H9 (cell line): ENCODE results near the gene PHOSPHO1. TPM values are rescaled to one million over a fixed set of nuclear protein-coding genes. Genes with fewer than 3 reads are reported as not detected.

Experiments
- DNase-seq: peaks from one replicate; pipeline ENCODE4 v3.0.0-alpha.2; 2017
- H2AFZ ChIP-seq: one replicate; pipeline ENCODE4 v1.6.1; 2013; ENCODE audit warnings: mild to moderate bottlenecking, low read length, control low read depth, moderate library complexity
- H2AK5ac ChIP-seq: 2 replicates; pipeline ENCODE4 v1.6.1; 2013; ENCODE audit warnings: low read length, control low read depth, mixed read lengths; ENCODE audit not compliant: insufficient read length
- H2BK120ac ChIP-seq: one replicate; pipeline ENCODE4 v1.6.1; 2013; ENCODE audit warnings: low read depth, mild to moderate bottlenecking, low read length, control low read depth, inconsistent platforms; ENCODE audit not compliant: poor library complexity, severe bottlenecking
- H2BK12ac ChIP-seq: 2 replicates; pipeline ENCODE4 v1.6.1; 2013; ENCODE audit warnings: low read length, control low read depth, mixed read lengths, low read depth; ENCODE audit not compliant: insufficient read length
- H2BK15ac ChIP-seq: 2 replicates; pipeline ENCODE4 v1.6.1; 2013; ENCODE audit warnings: low read depth, low read length, control low read depth
- H2BK20ac ChIP-seq: one replicate; pipeline ENCODE4 v1.6.1; 2013; ENCODE audit warnings: low read depth, mild to moderate bottlenecking, low read length, control low read depth, inconsistent platforms; ENCODE audit not compliant: poor library complexity, severe bottlenecking
- H2BK5ac ChIP-seq: 2 replicates; pipeline ENCODE4 v1.6.1; 2013; ENCODE audit warnings: low read length, control low read depth, mixed read lengths; ENCODE audit not compliant: insufficient read length
- H3K14ac ChIP-seq: 2 replicates; pipeline ENCODE4 v1.6.1; 2013; ENCODE audit warnings: low read length, control low read depth; ENCODE audit not compliant: insufficient read depth
- H3K18ac ChIP-seq: 2 replicates; pipeline ENCODE4 v1.6.1; 2013; ENCODE audit warnings: low read depth, mild to moderate bottlenecking, mixed read lengths, low read length, control low read depth; ENCODE audit not compliant: insufficient read length
- H3K23ac ChIP-seq: 2 replicates; pipeline ENCODE4 v1.6.1; 2013; ENCODE audit warnings: low read length, control low read depth, mixed read lengths, low read depth; ENCODE audit not compliant: insufficient read length
- H3K23me2 ChIP-seq: 2 replicates; pipeline ENCODE4 v1.6.1; 2013; ENCODE audit warnings: low read depth, mild to moderate bottlenecking, mixed read lengths, low read length, control low read depth; ENCODE audit not compliant: insufficient read length, poor library complexity, severe bottlenecking
- H3K27ac ChIP-seq: 2 replicates; pipeline ENCODE4 v1.5.1; 2013; ENCODE audit warnings: low read length, control low read depth, mixed read lengths, low read depth; ENCODE audit not compliant: insufficient read length
- H3K27me3 ChIP-seq: 2 replicates; pipeline ENCODE4 v1.6.1; 2013; ENCODE audit warnings: low read length, control low read depth, inconsistent platforms; ENCODE audit not compliant: insufficient read depth
- H3K4ac ChIP-seq: 2 replicates; pipeline ENCODE4 v1.6.1; 2013; ENCODE audit warnings: low read depth, mild to moderate bottlenecking, control low read depth, inconsistent platforms, low read length, moderate library complexity
- H3K4me1 ChIP-seq: 2 replicates; pipeline ENCODE4 v1.6.1; 2013; ENCODE audit warnings: low read length, control low read depth, inconsistent platforms; ENCODE audit not compliant: insufficient read depth
- H3K4me2 ChIP-seq: 2 replicates; pipeline ENCODE4 v1.6.1; 2013; ENCODE audit warnings: low read length, control low read depth, mixed read lengths; ENCODE audit not compliant: insufficient read length, insufficient read depth
- H3K56ac ChIP-seq: 2 replicates; pipeline ENCODE4 v1.6.1; 2013; ENCODE audit warnings: low read depth, mild to moderate bottlenecking, mixed read lengths, low read length, control low read depth; ENCODE audit not compliant: insufficient read length
- H3K79me1 ChIP-seq: 2 replicates; pipeline ENCODE4 v1.6.1; 2013; ENCODE audit warnings: low read depth, mild to moderate bottlenecking, moderate library complexity, low read length, control low read depth, inconsistent platforms; ENCODE audit not compliant: insufficient read depth, poor library complexity, severe bottlenecking
- H3K79me2 ChIP-seq: 2 replicates; pipeline ENCODE4 v1.6.1; 2013; ENCODE audit warnings: low read length, control low read depth, inconsistent platforms; ENCODE audit not compliant: insufficient read depth
- H3K9ac ChIP-seq: 2 replicates; pipeline ENCODE4 v1.6.1; 2013; ENCODE audit warnings: low read length, control low read depth, mixed read lengths; ENCODE audit not compliant: insufficient read length; ENCODE audit errors: extremely low read depth
- H3K9me3 ChIP-seq: one replicate; pipeline ENCODE4 v1.6.1; 2013; ENCODE audit warnings: low read depth, low read length, inconsistent platforms; ENCODE audit not compliant: control insufficient read depth
- H3T11ph ChIP-seq: one replicate; pipeline ENCODE4 v1.6.1; 2013; ENCODE audit warnings: mild to moderate bottlenecking, low read length, control low read depth, inconsistent platforms
- H4K20me1 ChIP-seq: one replicate; pipeline ENCODE4 v1.6.1; 2013; ENCODE audit not compliant: control insufficient read depth, insufficient read length, insufficient read depth
- H4K5ac ChIP-seq: 2 replicates; pipeline ENCODE4 v1.6.1; 2013; ENCODE audit warnings: low read depth, mild to moderate bottlenecking, mixed read lengths, low read length, control low read depth; ENCODE audit not compliant: insufficient read length
- H4K8ac ChIP-seq: replicated peaks from 2 replicates; pipeline ENCODE4 v1.6.1; 2013; ENCODE audit warnings: low read length, control low read depth, mixed read lengths, low read depth; ENCODE audit not compliant: insufficient read length
- H4K91ac ChIP-seq: 2 replicates; pipeline ENCODE4 v1.6.1; 2013; ENCODE audit warnings: low read depth, mild to moderate bottlenecking, moderate library complexity, mixed read lengths, low read length, control low read depth; ENCODE audit not compliant: insufficient read length
- H3K27ac Mint-ChIP-seq, 3 experiments: 2 replicates in 2 of 3; 3 replicates in 1 of 3; pipeline ENCODE4 v1.8.0; 2020 to 2021; ENCODE audit warnings: mixed read lengths in 3 of 3, mild to moderate bottlenecking in 1 of 3, moderate library complexity in 1 of 3
- H3K27me3 Mint-ChIP-seq: 2 replicates; pipeline ENCODE4 v1.8.0; 2021; ENCODE audit warnings: low read depth, mild to moderate bottlenecking, moderate library complexity, mixed read lengths
- H3K36me3 Mint-ChIP-seq, 3 experiments: 2 replicates in 2 of 3; 3 replicates in 1 of 3; pipeline ENCODE4 v1.8.0; 2020 to 2021; ENCODE audit warnings: low read depth in 3 of 3, mixed read lengths in 3 of 3; ENCODE audit not compliant: insufficient read depth in 1 of 3
- H3K4me1 Mint-ChIP-seq, 2 experiments: 2 replicates each; pipeline ENCODE4 v1.8.0; 2020; ENCODE audit warnings: mixed read lengths in 2 of 2
- H3K4me3 Mint-ChIP-seq, 2 experiments: 2 replicates in 1 of 2; 3 replicates in 1 of 2; pipeline ENCODE4 v1.8.0; 2020 to 2021; ENCODE audit warnings: mild to moderate bottlenecking in 2 of 2, mixed read lengths in 2 of 2, moderate library complexity in 1 of 2
- H3K9me3 Mint-ChIP-seq, 2 experiments: 2 replicates in 1 of 2; 3 replicates in 1 of 2; pipeline ENCODE4 v1.8.0; 2020; ENCODE audit warnings: mild to moderate bottlenecking in 2 of 2, mixed read lengths in 2 of 2, moderate library complexity in 1 of 2
- WGBS: extraction: QIAGEN DNeasy Blood & Tissue Kit; methylation state at CpG from one replicate; pipeline ENCODE4 v1.1.7; 2013; ENCODE audit warnings: missing lambda C conversion rate, low lambda C conversion rate, mixed read lengths; ENCODE audit not compliant: insufficient read length; ENCODE audit errors: extremely low coverage; 5-methylcytosine and 5-hydroxymethylcytosine counted together
- total RNA-seq: library from RNA; stranded (reverse); gene quantifications from 2 replicates; pipeline ENCODE4 v1.2.1, GENCODE V29; 2021
- TF ChIP-seq, protein P1 (sequence below): fragments of 200-600 bp; sonication (generic); conservative IDR thresholded peaks from 3 replicates; pipeline ENCODE4 v1.8.0; 2021; ENCODE audit warnings: antibody characterized with exemption, mild to moderate bottlenecking

PHOSPHO1 gene
- total RNA-seq, 1 experiment from 2014 or later: 0.63 TPM

DNA sequence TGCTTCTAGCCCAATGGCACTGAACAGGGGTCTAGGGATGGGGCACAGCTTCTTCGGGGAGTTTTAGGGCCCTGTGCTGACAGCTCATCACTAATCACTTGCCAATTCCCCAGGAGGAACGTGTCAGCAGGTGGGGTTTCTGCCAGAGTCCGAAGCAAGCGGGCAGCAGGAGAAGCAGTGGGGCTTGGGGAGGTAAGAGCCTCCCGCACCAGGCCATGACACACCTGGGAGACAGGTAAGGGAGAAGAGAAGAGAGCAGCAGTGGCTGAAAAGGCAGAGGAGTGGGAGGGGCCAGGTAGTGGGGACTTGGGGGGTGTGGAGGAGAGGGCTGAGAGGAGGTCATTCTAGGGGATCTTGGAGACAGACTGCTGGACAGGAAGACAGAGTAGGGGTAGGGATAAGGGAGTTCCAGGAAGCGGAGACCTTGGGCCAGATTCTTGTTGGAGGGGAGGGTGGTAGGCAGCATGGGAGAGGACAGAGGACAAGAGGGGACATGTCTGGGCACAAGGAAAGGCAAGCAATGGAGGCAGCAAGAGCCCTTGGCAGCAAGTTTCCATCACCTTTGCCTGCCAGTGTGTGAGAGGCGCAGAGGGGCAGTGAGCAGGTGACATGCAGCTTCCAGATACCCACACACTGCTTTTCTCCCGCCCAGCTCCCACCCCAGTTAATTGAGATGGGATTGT, 4.9 kb downstream of the PHOSPHO1 start:
- Histone ChIP-seq H3T11ph (no peak overlapping the region), H4K5ac (no peak overlapping the region), H4K91ac (no peak overlapping the region), H3K79me2 (no peaks in the 10 kb centered on the region), H3K27ac (no peak overlapping the region), H3K4me1 (no peaks in the 10 kb centered on the region), H3K4me2 (no peak overlapping the region), H2AFZ (no peak overlapping the region), H3K9me3 (no peaks in the 10 kb centered on the region), H2BK15ac (no peak overlapping the region), H2BK120ac (no peak overlapping the region), H3K27me3 (peaks cover 17% of the 10 kb centered on the region; the same call in 1 of the 2 replicates), H4K20me1 (no peaks in the 10 kb centered on the region), H3K18ac (no peak overlapping the region), H4K8ac (no peak overlapping the region), H2BK20ac (no peak overlapping the region), H3K56ac (no peak overlapping the region), H3K23ac (no peak overlapping the region), H2AK5ac (no peak overlapping the region), H3K4ac (no peak overlapping the region), H2BK12ac (no peak overlapping the region), H3K14ac (no peak overlapping the region), H2BK5ac (no peak overlapping the region), H3K79me1 (no peaks in the 10 kb centered on the region), H3K23me2 (peaks cover 8% of the 10 kb centered on the region), H3K9ac (no peak overlapping the region)
- Mint-ChIP-seq H3K36me3 (no peaks in the 10 kb centered on the region), H3K9me3 (no peaks in the 10 kb centered on the region), H3K27ac (no peak overlapping the region; a peak in 1 of 7 replicates), H3K27me3 (peaks cover 97% of the 10 kb centered on the region), H3K4me3 (no peak overlapping the region; a peak in 1 of 5 replicates), H3K4me1 (peaks cover 24 to 27% of the 10 kb centered on the region in 2 experiments)
- DNase-seq: no peak
- WGBS: no CpG with 5 or more reads among the region's 8 CpGs
- TF ChIP-seq, protein P1, sequence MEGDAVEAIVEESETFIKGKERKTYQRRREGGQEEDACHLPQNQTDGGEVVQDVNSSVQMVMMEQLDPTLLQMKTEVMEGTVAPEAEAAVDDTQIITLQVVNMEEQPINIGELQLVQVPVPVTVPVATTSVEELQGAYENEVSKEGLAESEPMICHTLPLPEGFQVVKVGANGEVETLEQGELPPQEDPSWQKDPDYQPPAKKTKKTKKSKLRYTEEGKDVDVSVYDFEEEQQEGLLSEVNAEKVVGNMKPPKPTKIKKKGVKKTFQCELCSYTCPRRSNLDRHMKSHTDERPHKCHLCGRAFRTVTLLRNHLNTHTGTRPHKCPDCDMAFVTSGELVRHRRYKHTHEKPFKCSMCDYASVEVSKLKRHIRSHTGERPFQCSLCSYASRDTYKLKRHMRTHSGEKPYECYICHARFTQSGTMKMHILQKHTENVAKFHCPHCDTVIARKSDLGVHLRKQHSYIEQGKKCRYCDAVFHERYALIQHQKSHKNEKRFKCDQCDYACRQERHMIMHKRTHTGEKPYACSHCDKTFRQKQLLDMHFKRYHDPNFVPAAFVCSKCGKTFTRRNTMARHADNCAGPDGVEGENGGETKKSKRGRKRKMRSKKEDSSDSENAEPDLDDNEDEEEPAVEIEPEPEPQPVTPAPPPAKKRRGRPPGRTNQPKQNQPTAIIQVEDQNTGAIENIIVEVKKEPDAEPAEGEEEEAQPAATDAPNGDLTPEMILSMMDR: no peak
